ENCODE results near the gene CHRNE.
"Not testable (repeated sequence)": the region's sequence is repeated elsewhere in the genome, so short reads cannot be mapped to it uniquely, and the experiment has no call there.

Gene CHRNE

GRCh38 chr17:4891411-4892410, 11.2 kb downstream of the CHRNE start:
- in situ Hi-C loops (cut with MboI; ENCODE audit: low sequenced_read_pairs): no loop called here

GRCh38 chr17:4887581-4887980, 15.3 kb downstream of the CHRNE start:
- in situ Hi-C loops (cut with MboI; ENCODE audit: low sequenced_read_pairs): no loop called here

- in situ Hi-C loops (cut with MboI; ENCODE audit: low sequenced_read_pairs): no loop called here
Measured at GRCh38 chr17:4886830-4887229, 16.1 kb downstream of the CHRNE start.

DNA sequence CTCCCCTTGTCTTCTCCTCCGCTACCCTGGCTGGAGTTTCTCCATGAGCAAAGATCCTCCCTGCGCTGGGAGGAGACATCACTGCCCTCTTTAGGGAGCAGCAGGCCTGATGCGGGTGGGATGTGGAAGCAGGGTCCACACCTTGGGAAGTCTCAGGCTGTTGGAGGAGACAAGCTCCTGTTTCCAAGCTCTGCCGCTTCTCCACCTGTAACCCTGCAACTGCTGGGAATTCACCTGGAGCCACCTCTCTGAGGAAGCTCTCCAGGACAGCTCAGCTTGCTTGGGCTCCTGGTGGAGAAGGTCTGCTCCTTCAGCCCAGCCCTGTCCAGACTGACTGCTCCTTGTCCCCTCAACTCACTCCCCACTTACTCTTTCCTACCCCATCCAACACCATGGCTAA, 18.4 kb downstream of the CHRNE start:
- in situ Hi-C loops (cut with MboI; ENCODE audit: low sequenced_read_pairs): no loop called here

- in situ Hi-C loops (cut with MboI; ENCODE audit: low sequenced_read_pairs): no loop called here
Measured at GRCh38 chr17:4881761-4882555, 20.9 kb downstream of the CHRNE start.

GRCh38 chr17:4880857-4881256, 22.0 kb downstream of the CHRNE start:
- in situ Hi-C loops (cut with MboI; ENCODE audit: low sequenced_read_pairs): no loop called here

DNA sequence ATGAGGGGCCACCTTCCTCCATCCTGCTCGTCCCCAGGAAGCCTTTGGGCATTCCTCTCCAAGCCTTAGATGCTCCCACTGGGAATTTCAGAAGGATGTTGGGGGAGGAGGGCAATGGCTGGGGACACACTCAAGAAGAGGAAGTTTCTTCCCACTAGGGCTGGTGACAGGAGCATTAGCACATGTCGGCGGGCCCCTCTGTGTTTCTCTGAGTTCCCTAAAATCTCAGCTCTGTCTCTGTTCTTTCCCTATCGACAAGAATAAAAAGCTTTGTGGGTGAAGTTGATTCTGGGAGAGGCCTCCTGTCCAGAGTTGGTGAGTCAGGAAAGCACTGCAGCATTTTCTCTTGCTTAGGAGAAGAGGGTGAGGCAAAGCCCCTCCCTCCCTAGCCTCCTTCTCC, 23.3 kb downstream of the CHRNE start:
- in situ Hi-C loops (cut with MboI; ENCODE audit: low sequenced_read_pairs): no loop called here

DNA sequence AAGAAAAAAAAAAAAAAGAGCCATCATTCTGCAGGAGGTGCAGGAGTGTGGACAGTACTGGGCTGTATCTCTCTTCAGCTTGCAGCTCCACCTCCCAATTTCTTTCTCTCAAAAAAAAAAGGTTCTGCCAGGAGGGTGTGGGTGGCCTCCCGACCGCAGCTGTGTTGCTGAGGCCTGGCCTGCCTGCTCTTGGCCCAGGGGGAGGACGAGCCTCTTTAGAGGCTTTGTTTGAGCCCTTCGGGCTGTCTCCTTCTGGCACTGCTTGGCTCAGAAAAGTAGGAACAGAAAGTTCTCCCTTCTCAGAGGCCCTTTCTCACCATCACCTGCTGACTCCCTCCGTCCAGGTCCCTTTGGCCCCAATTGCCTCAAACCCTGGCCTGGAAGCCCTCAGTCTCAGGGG, 25.8 kb downstream of the CHRNE start:
- in situ Hi-C loops (cut with MboI; ENCODE audit: low sequenced_read_pairs): no loop called here

DNA sequence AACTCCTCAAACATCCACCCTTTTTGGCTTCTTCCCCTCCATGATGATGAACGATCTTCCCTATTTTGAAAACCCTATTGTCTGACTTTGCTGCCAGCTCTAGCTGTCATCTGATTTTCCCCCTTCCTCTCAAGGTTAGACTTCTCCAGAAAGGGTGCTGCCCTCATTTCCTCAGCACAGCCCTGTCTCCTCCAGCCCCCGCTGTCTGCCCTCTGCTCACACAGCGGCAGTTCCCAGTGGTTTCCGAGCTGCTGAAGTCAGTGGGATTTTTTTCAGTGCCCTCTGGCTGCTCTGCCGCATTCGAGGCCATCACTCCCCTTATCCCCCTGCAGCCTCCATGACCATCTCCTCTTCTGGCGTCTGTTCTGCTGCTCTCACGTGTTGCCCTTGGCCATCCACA, 30.1 kb downstream of the CHRNE start:
- in situ Hi-C loops (cut with MboI; ENCODE audit: low sequenced_read_pairs): no loop called here

DNA sequence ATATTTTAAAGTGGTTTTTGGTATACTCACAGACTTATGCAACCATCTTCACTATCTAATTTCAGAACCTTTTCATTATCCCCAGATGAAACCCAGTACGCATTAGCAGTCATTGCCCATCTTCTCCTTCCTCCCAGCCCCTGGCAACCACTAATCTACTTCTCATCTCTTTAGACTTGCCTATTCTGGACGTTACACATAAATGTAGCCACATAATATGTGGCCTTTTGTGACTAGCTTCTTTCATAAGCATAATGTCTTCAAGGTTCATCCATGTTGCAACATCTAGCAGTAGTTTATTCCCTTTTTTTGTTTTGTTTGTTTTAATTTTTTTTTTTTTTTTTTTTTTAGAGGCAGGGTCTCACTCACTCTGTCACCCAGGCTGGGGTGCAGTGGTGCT, 32.0 kb downstream of the CHRNE start:
- in situ Hi-C loops (cut with MboI; ENCODE audit: low sequenced_read_pairs): no loop called here

DNA sequence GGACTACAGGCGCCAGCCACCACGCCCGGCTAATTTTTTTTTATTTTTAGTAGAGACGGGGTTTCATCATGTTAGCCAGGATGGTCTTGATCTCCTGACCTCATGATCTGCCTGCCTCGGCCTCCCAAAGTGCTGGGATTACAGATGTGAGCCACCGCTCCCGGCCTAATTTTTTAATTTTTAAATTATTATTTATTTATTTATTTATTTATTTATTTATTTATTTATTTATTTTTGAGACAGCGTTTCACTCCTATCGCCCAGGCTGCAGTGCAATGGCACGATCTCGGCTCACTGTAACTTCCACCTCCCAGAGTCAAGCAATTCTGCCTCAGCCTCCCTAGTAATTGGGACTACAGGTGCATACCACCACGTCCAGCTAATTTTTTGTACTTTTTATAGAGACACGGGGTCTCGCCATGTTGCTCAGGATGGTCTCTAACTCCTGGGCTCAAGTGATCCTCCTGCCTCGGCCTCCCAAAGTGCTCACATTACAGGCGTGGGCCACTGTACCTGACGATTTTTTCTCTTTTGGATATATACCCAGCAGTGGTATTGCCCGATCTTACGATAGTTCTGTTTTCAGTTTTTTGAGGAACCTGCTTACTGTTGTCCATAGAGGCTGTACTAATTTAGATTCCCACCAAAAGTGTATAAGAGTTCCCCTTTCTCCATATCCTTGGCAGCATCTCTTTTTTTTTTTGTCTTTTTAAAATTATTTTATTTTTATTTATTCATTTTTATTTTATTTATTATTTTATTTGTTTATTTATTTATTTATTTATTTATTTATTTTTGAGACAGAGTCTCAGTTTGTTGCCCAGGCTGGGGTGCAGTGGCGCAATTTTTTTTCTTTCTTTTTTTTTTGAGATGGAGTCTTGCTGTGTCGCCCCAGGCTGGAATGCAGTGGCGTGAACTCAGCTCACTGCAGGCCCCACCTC, 33.6 kb downstream of the CHRNE start:
- in situ Hi-C loops (cut with MboI; ENCODE audit: low sequenced_read_pairs): not testable (repeated sequence)

GRCh38 chr17:4867535-4867934, 35.4 kb downstream of the CHRNE start:
- in situ Hi-C loops (cut with MboI; ENCODE audit: low sequenced_read_pairs): not testable (repeated sequence)

DNA sequence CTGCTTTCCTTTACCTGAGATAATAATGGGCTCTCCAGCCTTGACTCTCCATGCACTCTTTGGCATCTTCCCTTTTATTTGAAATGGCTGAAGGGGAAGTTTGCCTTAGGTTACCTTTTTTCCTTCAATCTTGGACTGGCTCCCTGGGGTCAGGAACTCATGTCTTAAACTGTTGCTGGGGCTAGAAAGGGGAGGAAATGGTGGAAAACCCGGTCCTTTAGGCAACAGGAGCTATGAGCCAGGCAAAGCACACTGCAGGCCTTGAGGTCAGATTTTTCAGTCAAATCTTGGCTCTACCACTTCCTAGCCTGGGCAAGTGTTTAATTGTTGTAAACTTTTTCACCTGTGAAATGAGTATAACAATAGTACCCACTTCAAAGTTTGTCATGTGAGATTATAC, 39.6 kb downstream of the CHRNE start:
- in situ Hi-C loops (cut with MboI; ENCODE audit: low sequenced_read_pairs): no loop called here

GRCh38 chr17:4862720-4863119, 40.2 kb downstream of the CHRNE start:
- in situ Hi-C loops (cut with MboI; ENCODE audit: low sequenced_read_pairs): no loop called here

GRCh38 chr17:4861052-4861451, 41.8 kb downstream of the CHRNE start:
- in situ Hi-C loops (cut with MboI; ENCODE audit: low sequenced_read_pairs): no loop called here

GRCh38 chr17:4860651-4861050, 42.2 kb downstream of the CHRNE start:
- in situ Hi-C loops (cut with MboI; ENCODE audit: low sequenced_read_pairs): no loop called here

DNA sequence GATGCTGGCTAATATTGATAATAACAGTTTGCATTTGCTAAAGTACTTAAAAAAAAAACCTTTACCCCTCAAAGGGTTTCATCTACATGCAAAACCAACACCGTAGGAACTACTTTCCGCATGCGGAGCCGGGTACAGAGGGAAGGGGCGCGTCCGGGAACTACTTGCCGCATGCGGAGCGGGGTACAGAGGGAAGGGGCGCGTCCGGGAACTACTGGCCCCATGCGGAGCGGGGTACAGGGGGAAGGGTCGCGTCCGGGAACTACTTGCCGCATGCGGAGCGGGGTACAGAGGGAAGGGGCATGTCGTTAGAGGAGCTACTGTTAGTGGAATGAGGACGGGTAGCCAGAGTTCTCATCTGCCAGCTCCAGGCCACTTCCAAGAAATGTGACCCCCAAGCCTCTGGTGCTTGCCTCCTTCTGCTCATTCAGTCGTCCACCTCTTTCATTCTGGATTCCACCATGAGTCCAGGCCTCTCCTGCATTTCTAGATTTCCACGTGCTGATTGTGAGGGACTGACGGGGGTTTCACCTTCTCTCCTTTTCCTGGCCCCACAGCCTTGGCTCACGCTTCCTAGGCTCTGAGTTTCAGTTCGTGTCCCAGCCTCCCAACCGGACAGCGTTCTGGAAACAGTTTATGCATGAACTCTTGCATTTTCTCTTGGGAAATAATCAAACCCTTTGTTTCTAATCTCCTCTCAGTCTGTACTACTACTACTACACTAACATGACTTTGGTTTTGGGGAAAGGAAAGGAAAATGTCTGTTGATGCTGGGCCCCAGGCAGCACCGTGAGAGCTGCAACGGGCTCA, 42.9 kb downstream of the CHRNE start:
- in situ Hi-C loops (cut with MboI; ENCODE audit: low sequenced_read_pairs): no loop called here

GRCh38 chr17:4858882-4859260, 44.0 kb downstream of the CHRNE start:
- in situ Hi-C loops (cut with MboI; ENCODE audit: low sequenced_read_pairs): no loop called here

DNA sequence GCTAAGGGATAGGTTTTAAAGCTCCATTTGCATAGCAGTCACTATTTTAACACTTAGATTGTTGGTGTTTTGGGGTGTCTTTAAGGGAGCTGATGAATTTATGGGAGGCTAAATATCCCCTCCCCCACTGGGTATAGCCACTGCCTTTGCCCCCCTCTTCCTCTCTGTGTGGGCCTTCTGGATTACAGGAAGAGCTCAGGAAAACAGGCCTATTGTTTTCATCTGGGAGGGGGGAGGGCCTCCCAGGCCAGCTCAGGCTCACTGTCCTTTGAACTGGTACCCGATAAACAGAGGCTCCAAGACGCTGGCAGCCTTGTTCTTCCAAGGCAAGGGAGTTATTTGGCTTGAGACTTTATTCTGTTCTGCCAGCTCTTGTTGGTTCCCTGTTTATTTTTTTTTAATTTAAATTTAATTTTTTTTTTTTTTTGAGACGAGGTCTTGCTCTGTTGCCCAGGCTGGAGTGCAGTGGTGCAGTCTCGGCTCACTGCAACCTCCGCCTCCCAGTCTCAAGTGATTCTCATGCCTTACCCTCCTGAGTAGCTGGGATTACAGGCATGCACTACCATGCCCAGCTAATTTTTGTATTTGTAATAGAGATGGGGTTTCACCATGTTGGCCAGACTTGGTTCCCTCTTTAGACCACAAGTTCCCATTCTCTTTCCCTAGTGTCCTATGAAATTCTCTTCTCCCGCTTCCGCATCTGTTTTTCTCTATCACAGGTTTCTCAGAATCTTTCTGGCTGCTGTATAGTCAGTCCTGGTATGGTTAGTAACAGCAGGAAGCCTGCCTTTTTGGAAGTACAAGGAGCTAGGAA, 44.6 kb downstream of the CHRNE start:
- in situ Hi-C loops (cut with MboI; ENCODE audit: low sequenced_read_pairs): no loop called here

All from hTERT RPE-1 (cell line).